ENCODE data around the gene CGREF1. TPM values are rescaled to one million over a fixed set of nuclear protein-coding genes. Genes with fewer than 3 reads are reported as not detected.

The CGREF1 gene
- total RNA-seq, 2 donors from 2014 or later: 0.81 to 2.4 TPM

DNA sequence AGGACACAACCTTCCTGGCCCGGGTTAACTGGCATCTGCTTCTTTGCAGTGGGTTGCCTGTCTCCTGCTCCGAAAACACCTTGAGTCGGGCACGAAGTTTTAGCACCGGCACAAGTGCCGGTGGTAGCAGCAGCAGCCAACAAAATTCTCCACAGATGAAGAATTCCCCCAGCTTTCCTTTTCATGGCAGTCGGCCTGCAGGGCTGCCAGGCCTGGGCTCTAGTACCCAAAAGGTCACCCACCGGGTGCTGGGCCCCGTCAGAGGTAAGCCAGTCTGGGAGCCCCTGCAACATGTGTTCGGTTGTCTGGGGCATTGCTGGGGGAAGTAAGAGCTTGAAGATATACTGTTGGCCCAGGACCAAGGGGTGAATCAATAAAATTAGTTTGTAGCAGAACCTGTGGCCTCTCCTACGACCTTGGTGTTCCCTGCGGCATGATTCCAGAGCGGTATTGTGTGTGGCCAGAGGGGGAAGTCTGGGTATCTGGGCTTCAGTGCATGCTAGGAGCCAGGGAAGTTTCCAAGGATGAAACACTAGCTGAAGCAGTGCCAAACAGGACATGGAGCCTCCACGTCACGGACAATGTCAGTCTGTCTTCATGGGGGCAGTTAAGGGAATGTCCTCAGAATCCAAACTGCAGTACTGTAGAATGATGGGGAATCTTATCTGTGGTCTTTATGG lies 59.6 kb downstream of the CGREF1 start:
- no peak overlapping the region for H3K4me3 Mint-ChIP-seq
- ATAC-seq (replicated peaks in 1 of 2): no peak
- no peak for DNase-seq
- H3K27ac Mint-ChIP-seq: no peak overlapping the region
- peaks cover 0 to 11% of the 10 kb centered on the region in 2 donors for H3K36me3 Mint-ChIP-seq (ENCODE audit: insufficient read depth in 2 of 2)
- no peaks in the 10 kb centered on the region for H3K9me3 Mint-ChIP-seq
- no peaks in the 10 kb centered on the region for H3K4me1 Mint-ChIP-seq (ENCODE audit: low read depth)
- H3K27me3 Mint-ChIP-seq (ENCODE audit: low read depth): no peaks in the 10 kb centered on the region

DNA sequence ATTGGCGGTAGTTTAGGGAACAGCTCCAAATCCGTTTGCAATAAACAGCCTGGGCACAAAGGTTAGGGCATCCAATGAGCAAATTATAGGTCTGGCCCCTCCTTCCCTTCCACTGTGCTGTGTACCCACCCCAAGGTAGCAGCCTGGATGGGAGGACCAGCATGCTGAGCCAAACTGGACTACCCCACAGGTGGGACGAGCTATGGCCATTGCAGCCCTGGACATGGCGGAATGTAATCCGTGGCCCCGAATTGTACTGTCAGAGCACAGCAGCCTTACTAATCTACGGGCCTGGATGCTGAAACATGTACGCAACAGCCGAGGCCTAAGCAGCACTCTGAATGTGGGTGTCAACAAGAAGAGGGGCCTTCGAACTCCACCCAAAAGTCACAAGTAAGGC lies 60.7 kb downstream of the CGREF1 start:
- Mint-ChIP-seq H3K27ac (no peak overlapping the region), H3K4me3 (no peak overlapping the region), H3K9me3 (no peaks in the 10 kb centered on the region), H3K4me1 (ENCODE audit: low read depth) (no peaks in the 10 kb centered on the region), H3K36me3 (ENCODE audit: insufficient read depth in 2 of 2) (peaks cover 0 to 15% of the 10 kb centered on the region in 2 donors), H3K27me3 (ENCODE audit: low read depth) (no peaks in the 10 kb centered on the region)
- DNase-seq: no peak
- no peak for ATAC-seq (replicated peaks in 1 of 2)

DNA sequence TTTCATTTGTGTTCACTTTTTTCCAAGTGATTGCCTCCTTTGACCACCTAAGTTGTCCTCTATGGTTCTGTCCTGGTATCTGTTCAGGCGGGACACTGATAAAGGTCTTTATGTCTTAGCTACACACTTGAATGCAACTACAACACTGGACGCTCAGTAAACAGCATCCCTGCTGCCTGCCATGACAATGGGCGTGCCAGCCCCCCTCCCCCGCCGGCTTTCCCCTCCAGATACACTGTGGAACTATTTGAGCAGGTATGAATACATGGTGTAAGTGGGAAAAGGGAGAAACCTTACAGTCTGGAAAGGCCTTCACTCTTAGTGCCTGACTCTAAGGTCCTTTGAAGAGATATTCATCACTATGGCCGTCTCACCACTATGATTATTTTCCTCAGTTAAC lies 61.7 kb downstream of the CGREF1 start:
- peaks cover 0 to 10% of the 10 kb centered on the region in 2 donors for H3K36me3 Mint-ChIP-seq (ENCODE audit: insufficient read depth in 2 of 2)

DNA sequence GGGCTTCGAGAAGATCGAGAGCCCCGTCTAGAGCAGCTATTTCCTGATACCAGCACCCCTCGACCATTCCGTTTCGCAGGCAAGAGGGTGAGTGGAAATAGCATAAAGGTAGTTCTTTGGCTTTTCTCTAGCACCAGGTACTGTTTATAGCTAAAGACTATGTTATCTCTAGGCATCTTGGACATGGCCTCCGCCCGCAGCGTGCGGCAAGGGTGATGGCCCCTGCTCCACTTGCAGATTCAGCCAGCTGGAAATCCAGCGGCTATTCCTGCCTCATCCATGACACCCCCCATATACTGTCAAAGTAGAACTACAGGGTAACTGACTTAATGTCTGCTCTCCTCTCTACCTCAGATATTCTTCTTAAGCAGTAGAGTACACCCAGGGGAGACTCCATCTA lies 64.2 kb downstream of the CGREF1 start:
- peaks cover 7% of the 10 kb centered on the region in 2 donors for H3K36me3 Mint-ChIP-seq (ENCODE audit: insufficient read depth in 2 of 2)
- DNase-seq (no peak), ATAC-seq (replicated peaks in 1 of 2) (no peak)
- no peak overlapping the region for H3K4me3 Mint-ChIP-seq
- no peaks in the 10 kb centered on the region for H3K27me3 Mint-ChIP-seq (ENCODE audit: low read depth)
- no peak overlapping the region for H3K27ac Mint-ChIP-seq
- peaks cover 22% of the 10 kb centered on the region for H3K4me1 Mint-ChIP-seq (ENCODE audit: low read depth)
- peaks cover 0 to 1% of the 10 kb centered on the region in 2 donors for H3K9me3 Mint-ChIP-seq

More for the DNA sequence above, 61.7 kb downstream of the CGREF1 start:
- Mint-ChIP-seq H3K27me3 (ENCODE audit: low read depth) (no peaks in the 10 kb centered on the region), H3K27ac (no peak overlapping the region), H3K4me1 (ENCODE audit: low read depth) (peaks cover 4% of the 10 kb centered on the region), H3K9me3 (no peaks in the 10 kb centered on the region), H3K4me3 (no peak overlapping the region)
- no peak for DNase-seq
- ATAC-seq (replicated peaks in 1 of 2): no peak

DNA sequence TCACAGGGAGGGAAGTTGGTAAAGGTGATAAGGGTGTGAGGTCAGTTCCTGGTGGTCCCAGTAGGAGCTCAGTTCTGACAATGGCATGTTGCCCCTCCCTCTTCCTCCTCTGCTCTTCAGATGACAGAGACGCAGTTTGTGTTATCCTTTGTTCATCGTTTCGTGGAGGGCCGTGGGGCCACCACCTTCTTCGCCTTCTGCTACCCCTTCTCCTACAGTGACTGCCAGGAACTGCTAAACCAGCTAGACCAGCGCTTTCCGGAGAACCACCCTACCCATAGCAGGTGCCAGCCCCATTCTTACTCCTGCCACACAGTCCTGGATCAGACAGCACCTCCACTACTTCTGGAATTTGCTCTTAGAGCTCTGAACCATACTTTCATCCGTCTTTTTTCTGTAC lies 65.2 kb downstream of the CGREF1 start:
- DNase-seq: no peak
- Mint-ChIP-seq H3K4me3 (no peak overlapping the region), H3K4me1 (ENCODE audit: low read depth) (peaks cover 27% of the 10 kb centered on the region), H3K27ac (no peak overlapping the region), H3K36me3 (ENCODE audit: insufficient read depth in 2 of 2) (peaks cover 7% of the 10 kb centered on the region in 2 donors), H3K27me3 (ENCODE audit: low read depth) (no peaks in the 10 kb centered on the region), H3K9me3 (peaks cover 0 to 1% of the 10 kb centered on the region in 2 donors)
- no peak for ATAC-seq (replicated peaks in 1 of 2)

DNA sequence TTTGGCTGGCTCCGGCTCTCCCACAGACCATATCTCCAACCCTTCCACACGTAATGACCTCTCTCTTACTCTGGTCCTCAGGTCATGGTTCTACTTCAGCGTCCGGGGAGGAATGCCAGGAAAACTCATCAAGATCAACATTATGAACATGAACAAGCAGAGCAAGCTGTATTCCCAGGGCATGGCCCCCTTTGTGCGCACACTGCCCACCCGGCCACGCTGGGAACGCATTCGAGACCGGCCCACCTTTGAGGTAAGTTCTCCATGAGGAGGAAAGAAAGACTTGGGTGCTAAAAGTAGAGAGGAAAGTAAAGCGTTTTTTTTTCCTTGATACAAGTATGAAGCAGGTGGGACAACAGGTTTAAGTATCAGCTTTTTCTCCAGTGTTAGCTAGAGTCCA lies 65.6 kb downstream of the CGREF1 start:
- ATAC-seq (replicated peaks in 1 of 2): no peak

DNA sequence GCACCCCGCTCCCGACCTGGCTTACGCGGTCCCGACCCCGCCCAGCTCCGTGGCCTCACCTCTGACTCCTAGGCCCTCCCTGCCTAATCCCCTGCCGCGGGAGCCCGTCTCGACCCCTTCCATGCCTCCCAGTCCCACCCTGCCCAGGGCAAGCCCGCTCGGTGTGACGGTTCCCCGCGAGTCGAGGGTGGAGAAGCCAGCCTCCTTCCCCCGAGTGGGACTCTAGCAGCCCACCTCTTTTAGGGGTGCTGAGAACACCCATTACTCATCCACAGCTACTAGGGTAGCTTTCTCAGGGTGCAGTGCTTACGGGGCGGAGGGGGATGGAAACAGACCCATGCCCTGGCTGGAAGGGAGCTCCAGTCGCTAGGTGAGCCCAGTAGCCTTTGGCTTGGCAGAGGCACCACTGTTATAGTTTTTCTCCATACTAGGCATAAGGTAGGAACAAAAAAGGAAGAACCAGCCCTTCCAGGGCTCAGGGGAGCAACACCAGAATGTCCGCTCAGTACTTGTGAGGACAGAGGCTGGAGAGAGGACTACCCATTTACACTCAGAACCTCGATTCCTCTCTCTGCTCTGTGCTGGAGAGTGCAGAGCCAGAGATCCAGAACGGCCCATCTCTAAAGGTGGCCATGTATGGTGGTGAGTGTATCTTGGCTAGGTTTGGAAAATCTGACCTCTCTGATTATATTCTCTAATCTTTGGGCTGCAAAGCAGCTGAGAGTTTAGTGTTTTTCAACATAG lies 66.9 kb downstream of the CGREF1 start:
- Mint-ChIP-seq H3K27me3 (ENCODE audit: low read depth) (no peaks in the 10 kb centered on the region), H3K4me3 (peak overlapping the region; percentile 84 to 89), H3K4me1 (ENCODE audit: low read depth) (peaks cover 27% of the 10 kb centered on the region), H3K9me3 (peaks cover 0 to 1% of the 10 kb centered on the region in 2 donors), H3K36me3 (ENCODE audit: insufficient read depth in 2 of 2) (peaks cover 7 to 9% of the 10 kb centered on the region in 2 donors), H3K27ac (peak overlapping the region; percentile 73)
- no peak for DNase-seq
- no peak for ATAC-seq (replicated peaks in 1 of 2)

More for the DNA sequence above, 65.6 kb downstream of the CGREF1 start:
- no peak for DNase-seq
- Mint-ChIP-seq H3K27ac (no peak overlapping the region), H3K27me3 (ENCODE audit: low read depth) (no peaks in the 10 kb centered on the region), H3K4me1 (ENCODE audit: low read depth) (peaks cover 27% of the 10 kb centered on the region), H3K4me3 (no peak overlapping the region), H3K9me3 (peaks cover 0 to 1% of the 10 kb centered on the region in 2 donors), H3K36me3 (ENCODE audit: insufficient read depth in 2 of 2) (peaks cover 7% of the 10 kb centered on the region in 2 donors)

DNA sequence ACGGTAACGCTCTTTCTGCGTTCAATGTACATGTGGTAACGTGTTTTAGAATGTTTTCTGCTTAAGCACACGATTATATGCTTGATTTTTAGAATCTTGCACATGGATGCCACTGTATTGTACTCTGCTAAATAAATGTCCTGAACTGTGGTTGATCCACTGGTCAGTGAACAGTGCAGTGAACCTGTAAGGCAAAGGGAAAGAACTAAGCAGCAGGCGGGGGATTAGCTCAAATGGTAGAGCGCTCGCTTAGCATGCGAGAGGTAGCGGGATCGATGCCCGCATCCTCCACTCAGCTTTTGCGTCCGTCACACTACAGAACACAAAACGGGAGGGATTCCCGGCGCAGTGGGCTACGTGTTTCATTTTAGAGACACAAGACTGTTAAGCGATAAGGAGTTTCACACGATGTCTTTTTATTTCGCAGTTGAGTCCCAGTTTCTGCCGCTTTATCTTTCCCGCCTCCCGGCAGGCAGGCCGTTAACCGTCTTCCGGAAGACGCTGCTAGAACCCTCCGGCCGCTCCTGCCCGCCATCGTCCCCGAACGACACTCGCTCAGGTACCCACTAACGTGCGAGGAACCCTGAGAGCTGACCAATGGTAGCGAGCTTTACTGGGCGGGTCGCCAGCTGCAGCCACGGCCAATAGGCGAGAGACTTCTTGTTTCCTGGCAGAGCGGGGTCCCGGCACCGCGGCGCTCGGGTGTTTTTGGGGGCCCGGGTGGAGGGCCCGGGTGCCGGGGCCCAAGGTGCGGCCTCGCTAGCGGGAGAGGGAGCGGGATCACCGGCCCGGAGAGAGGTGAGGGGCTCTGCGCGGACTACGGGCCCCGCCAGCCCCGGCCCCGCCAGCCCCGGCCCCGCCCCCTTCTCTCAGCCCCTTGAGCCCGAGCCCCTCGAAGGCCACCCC lies 67.7 kb downstream of the CGREF1 start, which contains the start of gene AGBL5:
Gene AGBL5 (plus strand): TSS at position 673 of the 906 bp plus-strand sequence. CDS start 1,291 bp downstream, outside the sequence.
- Mint-ChIP-seq H3K27me3 (ENCODE audit: low read depth) (no peaks in the 10 kb centered on the region), H3K27ac (peak within 1 kb of the TSS; percentile 100), H3K4me1 (ENCODE audit: low read depth) (peaks cover 27% of the 10 kb centered on the region), H3K9me3 (peaks cover 0 to 1% of the 10 kb centered on the region in 2 donors), H3K36me3 (ENCODE audit: insufficient read depth in 2 of 2) (peaks cover 7% of the 10 kb centered on the region in 2 donors), H3K4me3 (peak within 1 kb of the TSS; percentile 94 to 97)
- ATAC-seq (replicated peaks in 1 of 2) (peak; percentile 81 to 83), DNase-seq (peak; percentile 96 to 98)

Other genes with a start within 250 kb of the CGREF1 start
- 1 to 10 TPM; 4.8 to 5.3 TPM for gene MAPRE3, start 148.5 kb downstream of the CGREF1 start, total RNA-seq
- 10 to 100 TPM; 50.5 to 53.6 TPM for gene TMEM214, start 86.2 kb downstream of the CGREF1 start, total RNA-seq
- gene AGBL5, start 67.5 kb downstream of the CGREF1 start, total RNA-seq: 10 to 100 TPM; 12.1 to 16.1 TPM
- 100 to 1,000 TPM; 238 to 260 TPM for gene OST4, start 47.5 kb downstream of the CGREF1 start, total RNA-seq
- 1 to 10 TPM in 1 of 2 donors, under 1 TPM in 1; 0.36 to 1.0 TPM for gene EMILIN1, start 40.5 kb downstream of the CGREF1 start, total RNA-seq
- gene KHK, start 32.4 kb downstream of the CGREF1 start, total RNA-seq: 10 to 100 TPM; 11.9 to 12.9 TPM
- under 1 TPM; 0.34 to 0.72 TPM for gene ABHD1, start 4.7 kb upstream of the CGREF1 start, total RNA-seq
- 10 to 100 TPM; 35.5 to 41.1 TPM for gene PREB, start 15.5 kb upstream of the CGREF1 start, total RNA-seq
- not detected for gene PRR30, start 20.3 kb upstream of the CGREF1 start, total RNA-seq
- gene TCF23, start 29.9 kb upstream of the CGREF1 start, total RNA-seq: not detected
- 10 to 100 TPM; 80.5 to 87.3 TPM for gene ATRAID, start 92.9 kb upstream of the CGREF1 start, total RNA-seq
- 10 to 100 TPM; 38.8 to 39.2 TPM for gene SLC5A6, start 93.1 kb upstream of the CGREF1 start, total RNA-seq
- gene CAD, start 98.2 kb upstream of the CGREF1 start, total RNA-seq: 10 to 100 TPM; 53.6 to 64.5 TPM
- 1 to 10 TPM; 1.5 to 2.3 TPM for gene SLC30A3, start 143.9 kb upstream of the CGREF1 start, total RNA-seq
- gene DNAJC5G, start 156.3 kb upstream of the CGREF1 start, total RNA-seq: under 1 TPM in 1 of 2 donors, not detected in 1; 0.31 TPM
- gene TRIM54, start 163.3 kb upstream of the CGREF1 start, total RNA-seq: under 1 TPM in 1 of 2 donors, not detected in 1; 0.36 TPM
- gene UCN, start 189.3 kb upstream of the CGREF1 start, total RNA-seq: 1 to 10 TPM; 4.9 to 7.6 TPM
- gene MPV17, start 204.0 kb upstream of the CGREF1 start, total RNA-seq: 10 to 100 TPM; 73.2 to 93.0 TPM
- 10 to 100 TPM; 56.6 to 58.7 TPM for gene GTF3C2, start 237.6 kb upstream of the CGREF1 start, total RNA-seq

Measured in activated T-cell treated with anti-CD3 and anti-CD28 coated beads, Interleukin-2, amount 50 U/mL, for 72 hours (primary cell).